Measurements from ENCODE around the gene PCARE. TPM values are rescaled to one million over a fixed set of nuclear protein-coding genes. Genes with fewer than 3 reads are reported as not detected.

Gene PCARE
- total RNA-seq, 4 donors from 2014 or later, result not detected

DNA sequence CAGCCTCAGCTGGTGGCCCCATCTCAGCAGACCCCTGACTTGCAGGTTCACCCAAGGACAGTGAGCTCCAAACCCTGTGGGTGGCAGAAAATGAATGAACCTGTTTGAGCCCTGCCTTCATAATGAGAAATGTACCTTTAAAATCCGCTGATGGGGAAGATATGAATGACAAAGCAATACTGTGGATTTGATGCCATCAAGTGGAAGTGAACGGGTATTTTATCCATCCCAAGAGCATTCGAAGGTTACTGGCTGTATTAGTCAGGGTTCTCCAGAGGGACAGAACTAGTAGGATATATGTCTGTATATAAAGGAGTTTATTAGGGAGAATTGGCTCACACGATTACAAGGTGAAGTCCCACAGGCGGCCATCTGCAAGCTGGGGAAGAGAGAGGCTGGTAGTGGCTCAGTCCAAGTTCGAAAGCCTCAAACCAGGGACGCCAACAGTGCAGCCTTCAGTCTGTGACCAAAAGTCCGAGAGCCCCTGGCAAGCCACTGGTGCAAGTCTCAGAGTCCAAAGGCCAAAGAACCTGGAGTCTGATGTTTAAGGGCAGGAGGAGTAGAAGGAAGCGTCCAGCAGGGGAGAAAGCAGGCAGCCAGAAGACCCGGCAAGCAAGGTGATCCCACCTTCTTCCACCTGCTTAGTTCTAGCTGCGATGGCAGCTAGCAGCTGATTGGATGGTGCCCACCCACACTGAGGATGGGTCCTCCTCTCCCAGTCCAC is 61.1 kb downstream of the PCARE start:
- Histone ChIP-seq H3K27me3 (no peaks in the 10 kb centered on the region), H3K4me3 (no peak overlapping the region), H3K9me3 (no peaks in the 10 kb centered on the region), H3K4me1 (peaks cover 0 to 14% of the 10 kb centered on the region in 2 donors), H3K27ac (no peak overlapping the region), H3K36me3 (no peaks in the 10 kb centered on the region)
- no peak for DNase-seq
- intact Hi-C loops (cut with DNase I; ENCODE audit: low total_unique reads), result no loop called here
- TF ChIP-seq CTCF (IDR thresholded peaks at IDR 0.05) (no peak), POLR2A (IDR thresholded peaks at IDR 0.05) (no peak)

DNA sequence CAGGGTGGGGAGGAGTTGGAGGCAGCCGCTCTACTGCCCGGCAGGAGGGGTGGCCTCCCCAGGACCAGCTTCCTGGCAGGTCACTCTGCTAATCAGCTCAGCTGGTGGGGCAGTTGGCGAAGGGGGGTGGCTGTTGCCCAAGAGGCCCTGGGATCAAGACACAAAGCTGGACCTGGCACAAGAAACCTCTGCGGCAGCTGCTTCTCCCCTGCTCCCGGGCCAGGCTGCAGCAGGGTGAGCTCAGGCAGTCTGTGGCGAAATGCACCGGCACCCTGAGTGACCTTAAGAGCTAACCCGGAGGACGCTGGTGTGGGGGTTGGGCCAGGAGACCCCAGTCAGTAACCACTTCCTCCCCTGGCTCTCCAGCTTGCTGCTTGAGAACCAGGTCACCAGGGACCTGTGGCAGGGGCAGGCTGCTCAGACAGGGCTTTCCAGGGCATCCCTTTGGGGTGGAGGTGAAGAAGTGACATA is 62.1 kb downstream of the PCARE start:
- DNase-seq, result peak in 1 of 2 donors; percentile 24
- peaks cover 0 to 14% of the 10 kb centered on the region in 2 donors for H3K4me1 ChIP-seq
- no peaks in the 10 kb centered on the region for H3K9me3 ChIP-seq
- H3K27me3 ChIP-seq, result no peaks in the 10 kb centered on the region
- intact Hi-C loops (cut with DNase I; ENCODE audit: low total_unique reads), result no loop called here
- peak overlapping the region in 1 of 2 donors; percentile 2 for H3K27ac ChIP-seq
- TF ChIP-seq POLR2A (IDR thresholded peaks at IDR 0.05) (no peak), CTCF (IDR thresholded peaks at IDR 0.05) (no peak)
- H3K4me3 ChIP-seq, result no peak overlapping the region
- H3K36me3 ChIP-seq, result no peaks in the 10 kb centered on the region

Other genes with a start within 250 kb of the PCARE start
- gene TRMT61B, start 204.2 kb downstream of the PCARE start, total RNA-seq, result 10 to 100 TPM; 14.1 to 25.6 (median 22.5) TPM
- gene WDR43, start 179.9 kb downstream of the PCARE start, total RNA-seq, result 10 to 100 TPM; 42.9 to 82.2 (median 74.6) TPM
- gene TOGARAM2, start 93.2 kb downstream of the PCARE start, total RNA-seq, result 1 to 10 TPM in 1 of 4 donors, under 1 TPM in 1, not detected in 2; 0.61 to 1.5 TPM
- 10 to 100 TPM; 24.1 to 48.7 (median 40.1) TPM for gene CLIP4, start 40.9 kb upstream of the PCARE start, total RNA-seq